Activated CD8-positive, alpha-beta T cell treated with anti-CD3 and anti-CD28 coated beads for 36 hours (primary cell): ENCODE results near the gene DAPK2. TPM values are rescaled to one million over a fixed set of nuclear protein-coding genes. Genes with fewer than 3 reads are reported as not detected.
A peak's percentile ranks its signal among the peaks of the same experiment; 100 is the strongest.

ENCODE experiments used
- ATAC-seq: fragments of 200-7000 bp; cut with Tn5 transposase; one replicate; pipeline ENCODE4 v1.10.0; 2021; ENCODE audit warnings: mild to moderate bottlenecking, moderate library complexity
- CTCF ChIA-PET: fragments of 350-600 bp; sonication (Branson Sonifier 250); formaldehyde crosslinking; loops from one replicate; lab custom pipeline; 2021; ENCODE audit warnings: antibody characterized with exemption; lab: Charles Lee
- POLR2A ChIA-PET: fragments of 350-600 bp; sonication (Branson Sonifier 250); formaldehyde crosslinking; loops from one replicate; lab custom pipeline; 2021; ENCODE audit warnings: antibody characterized with exemption; lab: Charles Lee
- DNase-seq: peaks from one replicate; pipeline ENCODE4 v3.0.0-alpha.2; 2020
- H3K27ac Mint-ChIP-seq: one replicate; pipeline ENCODE4 v1.8.0; 2021; ENCODE audit warnings: mild to moderate bottlenecking, mixed read lengths
- H3K27me3 Mint-ChIP-seq: one replicate; pipeline ENCODE4 v1.8.0; 2021; ENCODE audit warnings: mixed read lengths
- H3K36me3 Mint-ChIP-seq: one replicate; pipeline ENCODE4 v1.8.0; 2021; ENCODE audit warnings: low read depth, mixed read lengths
- H3K4me1 Mint-ChIP-seq: one replicate; pipeline ENCODE4 v1.8.0; 2021; ENCODE audit warnings: low read depth, mixed read lengths
- H3K4me3 Mint-ChIP-seq: one replicate; pipeline ENCODE4 v1.8.0; 2021; ENCODE audit warnings: mild to moderate bottlenecking, moderate library complexity, mixed read lengths
- H3K9me3 Mint-ChIP-seq: one replicate; pipeline ENCODE4 v1.8.0; 2021; ENCODE audit warnings: mixed read lengths
- CTCF ChIP-seq: fragments of 200-600 bp; IDR thresholded peaks from one replicate; pipeline ENCODE4 v1.8.0; 2022; ENCODE audit warnings: antibody characterized with exemption, mild to moderate bottlenecking
- intact Hi-C: fragments of 100-400 bp; cut with micrococcal nuclease; formaldehyde crosslinking; loops from one replicate; pipeline ENCODE4 v1.10.0; 2022
- total RNA-seq, 2 experiments: library from RNA; stranded (reverse); gene quantifications; one replicate each; pipeline ENCODE4 v1.2.3, GENCODE V29; 2021

Gene DAPK2
- total RNA-seq, 2 experiments from 2014 or later = 1.2 to 1.5 TPM

GRCh38 chr15:64050281-64051092 lies 4.2 kb upstream of the DAPK2 start:
- no peak for ATAC-seq
- H3K27me3 Mint-ChIP-seq = peaks cover 7% of the 10 kb centered on the region
- ChIA-PET CTCF (interaction anchor here (1.0 to 2.8 kb wide), 4 partner anchors 17 to 358 kb away, joined by 3 to 12 read pairs (median 4); no protein-coding TSS in a partner anchor), POLR2A (no interaction called here)
- H3K9me3 Mint-ChIP-seq = no peaks in the 10 kb centered on the region
- DNase-seq = no peak
- H3K36me3 Mint-ChIP-seq = no peaks in the 10 kb centered on the region
- intact Hi-C loops = no loop called here
- no peak overlapping the region for H3K4me3 Mint-ChIP-seq
- H3K4me1 Mint-ChIP-seq = peaks cover 7% of the 10 kb centered on the region
- no peak overlapping the region for H3K27ac Mint-ChIP-seq
- no peak for TF ChIP-seq CTCF

DNA sequence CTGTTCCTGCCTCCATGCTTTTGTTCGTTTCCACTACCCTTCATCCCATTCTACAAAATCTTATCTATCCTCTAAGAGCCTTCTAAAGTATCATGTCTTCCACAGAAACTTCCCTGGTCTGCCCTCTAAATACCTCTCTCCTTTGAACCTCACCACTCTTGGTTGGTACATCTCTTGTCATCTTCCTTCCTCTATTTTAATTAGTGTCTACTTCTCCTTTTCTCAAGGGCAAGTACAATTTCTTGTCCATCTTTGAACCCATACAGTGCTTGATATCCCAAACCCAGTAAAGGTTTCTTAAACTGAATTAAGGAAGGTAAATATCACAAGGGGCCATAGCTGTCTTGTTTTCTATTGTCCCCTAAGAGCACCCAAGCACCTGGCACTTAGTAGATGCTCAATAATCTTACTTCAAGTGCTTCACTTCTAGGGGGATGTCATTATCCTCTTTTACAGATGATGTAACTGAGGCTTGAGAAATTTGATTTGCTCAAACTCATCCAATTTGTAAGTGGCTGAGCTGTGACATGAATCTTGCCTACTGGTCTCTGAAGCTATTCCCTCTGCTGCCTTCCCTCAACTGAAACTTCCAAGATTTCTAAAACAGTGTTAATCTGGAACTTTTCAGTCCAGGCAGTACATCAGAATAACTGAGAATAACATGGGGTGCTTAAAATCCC lies 2.6 kb upstream of the DAPK2 start:
- Mint-ChIP-seq H3K27ac (no peak overlapping the region), H3K4me3 (no peak overlapping the region)

DNA sequence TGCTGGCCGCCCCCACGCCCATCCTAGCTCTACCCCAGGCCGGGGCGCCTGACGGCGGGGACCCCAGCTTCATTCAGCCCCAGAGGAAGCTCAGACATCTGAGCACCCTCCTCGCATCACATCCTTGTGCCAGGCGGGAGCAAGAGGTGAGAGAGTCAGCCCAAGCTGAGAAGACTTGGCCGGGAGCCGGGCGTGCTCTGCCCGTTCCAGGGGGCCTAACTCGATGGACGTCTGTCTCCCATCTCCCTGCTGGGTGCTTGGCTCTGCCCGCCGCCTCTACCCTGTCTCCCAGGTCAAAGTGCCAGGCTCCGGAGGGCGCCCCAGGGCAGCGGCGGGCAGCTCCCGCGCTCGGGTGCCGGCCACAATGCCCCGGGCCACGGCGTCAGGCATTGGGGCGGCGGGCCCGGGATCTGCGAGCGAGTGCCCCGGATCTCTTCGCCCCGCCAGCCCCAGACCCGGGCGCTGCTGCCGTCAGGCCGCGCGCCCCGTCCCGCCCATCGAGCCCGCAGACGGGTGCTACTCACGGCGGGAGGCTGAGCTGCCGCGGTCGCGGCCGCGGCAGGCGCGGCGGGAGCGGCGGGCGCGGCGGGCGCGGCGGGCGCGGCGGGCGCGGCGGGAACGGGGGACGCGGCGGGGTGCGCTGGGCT lies 388 bp downstream of the DAPK2 start:
- no peaks in the 10 kb centered on the region for H3K36me3 Mint-ChIP-seq
- DNase-seq (no peak), ATAC-seq (peak; percentile 58)
- H3K4me1 Mint-ChIP-seq = peaks cover 7% of the 10 kb centered on the region
- H3K27ac Mint-ChIP-seq = no peak overlapping the region
- peak overlapping the region; percentile 53 for H3K4me3 Mint-ChIP-seq
- no peak for TF ChIP-seq CTCF
- intact Hi-C loops = loop anchor here (10.0 kb wide), 2 partner anchors 101 to 221 kb away; no protein-coding TSS in a partner anchor
- POLR2A ChIA-PET = interaction anchor here (0.6 to 1.5 kb wide), 6 partner anchors 36 to 299 kb away, joined by 3 to 4 read pairs (median 3); no protein-coding TSS in a partner anchor
- CTCF ChIA-PET = interaction anchor here (0.7 to 4.5 kb wide), 43 partner anchors 9 to 474 kb away, joined by 3 to 73 read pairs (median 5); partner anchors contain the start of gene CIAO2A
- no peaks in the 10 kb centered on the region for H3K9me3 Mint-ChIP-seq
- H3K27me3 Mint-ChIP-seq = peaks cover 11% of the 10 kb centered on the region

More for the DNA sequence above, 2.6 kb upstream of the DAPK2 start:
- intact Hi-C loops = loop anchor here (10.0 kb wide), 2 partner anchors 104 to 224 kb away; no protein-coding TSS in a partner anchor
- TF ChIP-seq CTCF = no peak
- CTCF ChIA-PET = interaction anchor here (1.3 to 2.8 kb wide), 4 partner anchors 19 to 439 kb away, joined by 4 to 12 read pairs (median 6); no protein-coding TSS in a partner anchor
- POLR2A ChIA-PET = interaction anchor here (0.6 to 1.1 kb wide), 2 partner anchors 18 to 19 kb away, joined by 3 read pairs; no protein-coding TSS in a partner anchor
- H3K9me3 Mint-ChIP-seq = no peaks in the 10 kb centered on the region
- DNase-seq = no peak
- peaks cover 10% of the 10 kb centered on the region for H3K27me3 Mint-ChIP-seq
- H3K4me1 Mint-ChIP-seq = peaks cover 7% of the 10 kb centered on the region
- no peaks in the 10 kb centered on the region for H3K36me3 Mint-ChIP-seq
- no peak for ATAC-seq

DNA sequence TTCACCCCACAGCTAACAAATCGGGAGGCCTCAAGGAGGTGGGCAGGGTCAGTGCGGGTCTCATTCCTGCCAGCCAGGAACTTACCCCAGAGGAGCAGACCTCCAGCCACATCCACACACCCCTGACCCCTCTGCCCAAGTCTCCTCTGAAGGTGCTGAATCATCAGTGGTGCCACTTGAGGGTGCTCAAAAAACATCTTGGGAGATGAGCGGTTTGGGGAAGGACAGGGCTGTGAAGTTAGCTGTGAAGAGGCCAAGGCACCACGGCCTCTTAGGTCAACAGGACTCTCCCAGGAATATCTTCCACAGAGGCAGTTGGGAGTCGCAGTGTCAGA lies 1.2 kb downstream of the DAPK2 start:
- intact Hi-C loops = loop anchor here (10.0 kb wide), 2 partner anchors 100 to 220 kb away; no protein-coding TSS in a partner anchor
- no peak for TF ChIP-seq CTCF
- Mint-ChIP-seq H3K27me3 (peaks cover 11% of the 10 kb centered on the region), H3K36me3 (no peaks in the 10 kb centered on the region), H3K4me3 (peak overlapping the region; percentile 53), H3K9me3 (no peaks in the 10 kb centered on the region), H3K4me1 (peaks cover 5% of the 10 kb centered on the region), H3K27ac (no peak overlapping the region)
- CTCF ChIA-PET = interaction anchor here (0.7 to 4.5 kb wide), 18 partner anchors 10 to 473 kb away, joined by 3 to 73 read pairs (median 5); no protein-coding TSS in a partner anchor
- POLR2A ChIA-PET = interaction anchor here (0.8 kb wide), 1 partner anchor 35 kb away, joined by 3 read pairs; no protein-coding TSS in a partner anchor
- DNase-seq = no peak
- ATAC-seq = no peak
